HG02970 (cell line): ENCODE measurements around the gene MAPKAPK3.

Source experiments
- ATAC-seq: cut with Tn5 transposase; IDR thresholded peaks from one replicate; pipeline ENCODE4 v1.9.1; 2021; ENCODE audit warnings: mild to moderate bottlenecking, moderate library complexity, moderate number of reproducible peaks; ENCODE audit not compliant: unreplicated experiment, low FRiP score

The MAPKAPK3 gene

DNA sequence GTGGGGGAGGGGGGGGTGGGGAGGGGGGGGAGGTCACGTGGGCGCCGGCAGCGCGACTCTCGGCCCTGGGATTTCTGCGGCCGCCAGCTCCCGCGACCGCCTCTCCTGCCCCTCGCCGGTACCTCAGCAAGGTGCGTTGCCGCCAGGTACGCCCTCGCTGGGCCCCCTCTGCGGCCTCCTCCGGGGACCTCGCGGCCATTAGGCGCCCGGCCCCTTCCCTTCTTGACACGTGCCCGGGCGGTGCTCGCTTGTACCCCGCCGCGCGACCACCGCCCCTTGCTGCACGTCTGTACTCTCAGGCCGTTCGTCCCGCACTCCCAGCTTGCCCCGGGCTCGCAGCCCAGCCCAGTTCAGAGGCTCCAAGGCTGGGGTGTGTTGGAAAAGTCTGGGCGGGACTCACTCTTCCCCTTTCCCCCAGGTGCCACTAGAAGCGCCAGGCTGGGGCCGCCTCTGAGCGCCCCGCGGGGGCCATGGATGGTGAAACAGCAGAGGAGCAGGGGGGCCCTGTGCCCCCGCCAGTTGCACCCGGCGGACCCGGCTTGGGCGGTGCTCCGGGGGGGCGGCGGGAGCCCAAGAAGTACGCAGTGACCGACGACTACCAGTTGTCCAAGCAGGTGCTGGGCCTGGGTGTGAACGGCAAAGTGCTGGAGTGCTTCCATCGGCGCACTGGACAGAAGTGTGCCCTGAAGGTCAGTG lies at the start of gene MAPKAPK3:
MAPKAPK3 (plus strand) TSS at position 56 of the 696 bp plus-strand sequence; CDS start at position 471, 415 bp downstream.
- peak; percentile 1 for ATAC-seq

DNA sequence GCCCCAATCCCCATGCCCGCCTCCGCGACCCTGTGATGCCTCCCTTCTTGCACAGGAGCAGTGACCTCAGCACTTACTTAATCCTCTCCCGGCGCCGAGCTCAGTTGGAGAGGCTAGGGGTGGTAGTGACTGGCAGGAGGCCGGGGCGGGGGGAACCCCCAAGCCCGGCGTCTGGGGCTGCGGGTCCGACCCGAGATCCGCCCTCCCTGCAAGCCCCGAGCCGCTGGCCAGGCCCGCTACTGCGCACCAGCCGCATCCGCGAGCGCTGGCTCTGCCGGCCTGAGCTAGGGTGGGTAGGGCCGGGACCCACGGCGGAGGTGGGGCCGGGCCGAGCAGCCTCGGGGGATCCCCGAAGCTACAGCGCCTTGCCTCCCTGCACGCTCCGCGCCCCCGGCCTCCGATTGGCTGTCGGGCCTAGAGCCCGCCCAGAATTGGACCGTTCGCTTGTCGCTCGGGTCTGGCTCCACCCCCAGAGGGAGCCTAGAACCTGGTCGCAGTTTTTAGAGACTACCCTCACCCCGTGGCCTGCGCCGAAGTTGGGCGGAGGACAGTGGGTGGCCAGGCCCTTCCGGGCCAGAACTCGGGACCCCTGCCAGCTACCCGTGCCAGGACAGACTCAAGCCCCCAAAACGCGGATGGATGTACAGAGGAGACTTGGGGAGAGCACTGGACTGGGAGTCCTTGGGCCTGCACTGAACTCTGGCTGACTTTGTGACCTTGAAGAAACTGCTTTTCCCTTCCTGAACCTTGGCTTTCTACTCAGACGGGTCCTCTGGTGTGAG lies 49.4 kb upstream of the MAPKAPK3 start, which contains the start of gene C3orf18:
C3orf18 (minus strand) TSS at position 362 of the 782 bp plus-strand sequence. CDS start 2,048 bp downstream, outside the sequence.
- ATAC-seq: peak; percentile 64

DNA sequence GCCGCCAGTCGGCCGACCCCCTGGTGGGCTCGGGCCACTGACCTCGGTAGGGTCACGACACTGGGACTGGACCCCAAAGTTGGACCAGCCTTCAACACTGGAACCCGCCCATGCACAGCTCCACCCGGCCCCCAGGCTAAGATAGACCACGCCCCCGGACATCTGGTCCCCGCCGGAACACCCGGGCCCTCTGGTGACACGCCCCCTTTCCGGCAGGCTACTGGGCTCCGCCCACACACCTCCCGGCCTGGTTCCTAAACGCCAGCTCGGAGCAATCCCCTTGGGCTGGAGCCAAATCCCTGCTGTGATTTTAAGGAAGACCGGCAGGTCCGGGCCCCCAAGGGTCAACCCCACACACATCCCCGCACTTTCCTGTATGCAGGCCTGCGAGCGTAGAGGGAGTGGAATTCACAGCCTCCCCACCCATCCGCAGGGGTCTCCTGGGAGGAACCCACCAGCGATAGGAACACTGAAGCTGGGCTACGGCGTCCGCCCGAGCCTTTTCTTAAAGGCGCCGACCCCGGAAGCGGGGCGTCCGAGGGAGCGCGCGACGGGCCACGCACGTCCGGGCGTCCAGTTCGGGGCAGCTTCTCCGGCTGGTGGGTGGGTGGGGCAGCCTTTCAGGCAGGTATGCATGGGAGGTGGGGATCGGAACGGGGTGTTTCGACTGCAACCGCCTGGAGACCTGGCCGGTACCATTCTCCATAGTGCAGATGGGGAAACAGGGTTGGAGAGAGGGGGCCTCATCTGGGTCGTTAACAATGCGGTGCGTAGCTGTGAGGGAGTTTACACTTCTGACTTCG lies 47.8 kb upstream of the MAPKAPK3 start, which contains the start of gene HEMK1:
HEMK1 (plus strand) TSS at position 576 of the 803 bp plus-strand sequence. CDS start 1,583 bp downstream, outside the sequence.
- peak; percentile 71 for ATAC-seq

DNA sequence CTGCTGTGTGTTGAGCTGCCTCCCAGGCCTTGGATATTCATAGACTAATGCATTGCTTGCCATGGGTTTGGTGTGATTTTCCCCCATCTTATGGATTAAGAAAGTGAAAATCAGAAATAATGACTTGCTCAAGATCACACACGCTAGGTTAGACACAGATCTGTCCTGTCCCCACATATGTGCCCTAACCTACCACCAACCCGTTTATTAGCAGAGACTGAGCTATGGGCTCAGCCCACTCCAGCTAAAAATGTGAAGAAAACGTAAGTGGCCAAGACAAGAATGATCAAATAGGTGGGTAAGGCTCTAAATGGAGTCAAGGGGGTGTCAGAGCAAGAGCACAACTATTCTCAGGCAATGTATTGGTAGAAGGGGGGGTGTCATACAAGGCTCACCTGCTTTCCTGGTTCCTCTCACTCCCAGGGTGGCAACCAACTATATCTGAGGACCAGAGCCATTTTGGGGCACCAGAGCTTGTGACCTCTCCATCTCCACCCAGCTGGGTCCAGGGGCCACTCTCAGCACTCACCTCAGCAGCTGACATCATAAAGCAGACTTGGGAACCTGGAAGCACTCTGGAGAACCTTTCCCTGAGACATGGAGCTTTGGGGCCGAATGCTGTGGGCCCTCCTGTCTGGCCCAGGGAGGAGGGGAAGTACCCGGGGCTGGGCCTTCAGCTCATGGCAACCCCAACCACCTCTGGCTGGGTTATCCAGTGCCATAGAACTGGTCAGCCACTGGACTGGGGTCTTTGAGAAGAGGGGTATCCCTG lies 46.3 kb upstream of the MAPKAPK3 start:
- no peak for ATAC-seq

DNA sequence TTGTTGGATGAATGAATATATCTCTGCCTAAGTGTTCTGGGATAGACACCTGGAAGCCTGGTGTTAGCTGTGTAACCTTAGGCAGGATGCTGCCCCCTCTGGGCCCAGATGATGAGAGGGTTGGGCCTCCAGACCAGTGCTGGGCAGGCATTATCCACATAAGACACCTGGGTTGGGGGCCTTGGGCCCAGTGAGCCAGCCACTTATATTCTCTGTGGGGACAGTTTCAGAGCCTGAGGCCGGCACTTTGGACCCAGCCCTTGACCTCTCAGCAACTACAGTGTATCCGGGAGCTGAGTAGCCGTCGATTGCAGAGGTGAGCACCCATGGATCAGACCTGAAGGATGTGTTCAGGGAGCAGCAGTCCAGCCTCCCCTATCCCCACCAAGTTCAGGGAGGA lies 45.5 kb upstream of the MAPKAPK3 start:
- no peak for ATAC-seq

DNA sequence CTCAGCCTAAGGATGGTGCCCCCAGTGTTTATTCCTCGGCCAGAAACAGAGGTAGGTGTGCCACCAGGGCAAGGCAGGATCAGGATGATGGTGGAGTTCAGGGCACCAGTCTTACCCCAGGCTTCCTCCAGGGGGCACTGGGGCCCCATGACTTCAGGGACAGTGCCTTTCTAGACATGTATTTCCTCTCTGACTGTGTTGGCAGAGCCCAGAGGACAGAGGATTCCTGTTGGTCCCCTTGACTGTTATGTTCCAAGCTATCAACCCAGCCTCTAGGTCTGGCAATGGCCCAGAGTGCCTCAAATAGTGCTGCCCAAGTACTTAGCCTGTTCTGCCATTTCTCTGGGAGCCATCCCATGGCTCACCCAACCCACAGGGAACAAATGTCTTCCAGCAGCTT lies 44.8 kb upstream of the MAPKAPK3 start:
- no peak for ATAC-seq

DNA sequence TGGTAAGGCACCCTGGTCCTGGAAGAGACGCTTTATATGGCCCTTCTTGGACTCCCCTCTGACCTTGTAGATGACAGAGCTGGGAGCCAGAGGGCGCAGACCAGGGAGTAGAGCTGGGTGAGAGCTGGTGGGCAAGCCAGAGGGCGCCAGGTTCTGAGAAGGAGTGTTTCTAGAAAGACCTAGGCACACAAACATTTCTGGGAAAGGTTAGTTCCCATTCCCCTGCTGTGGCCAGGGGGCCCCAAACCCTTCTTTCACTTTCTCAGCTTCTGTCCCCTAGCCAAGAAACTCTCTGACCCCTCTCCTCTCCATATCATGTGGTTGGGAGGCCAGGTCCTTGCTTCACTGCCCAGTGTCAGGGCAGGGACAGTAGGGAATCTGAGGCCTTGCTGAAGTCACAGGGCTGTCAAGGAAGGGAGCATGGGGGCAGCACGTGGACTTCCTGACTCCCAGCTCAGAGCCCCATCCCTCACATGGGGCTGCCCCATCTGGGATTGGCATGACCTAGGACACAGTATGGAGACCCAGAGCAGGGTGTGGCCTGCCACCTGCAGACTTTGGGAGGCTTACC lies 44.1 kb upstream of the MAPKAPK3 start:
- ATAC-seq: no peak

DNA sequence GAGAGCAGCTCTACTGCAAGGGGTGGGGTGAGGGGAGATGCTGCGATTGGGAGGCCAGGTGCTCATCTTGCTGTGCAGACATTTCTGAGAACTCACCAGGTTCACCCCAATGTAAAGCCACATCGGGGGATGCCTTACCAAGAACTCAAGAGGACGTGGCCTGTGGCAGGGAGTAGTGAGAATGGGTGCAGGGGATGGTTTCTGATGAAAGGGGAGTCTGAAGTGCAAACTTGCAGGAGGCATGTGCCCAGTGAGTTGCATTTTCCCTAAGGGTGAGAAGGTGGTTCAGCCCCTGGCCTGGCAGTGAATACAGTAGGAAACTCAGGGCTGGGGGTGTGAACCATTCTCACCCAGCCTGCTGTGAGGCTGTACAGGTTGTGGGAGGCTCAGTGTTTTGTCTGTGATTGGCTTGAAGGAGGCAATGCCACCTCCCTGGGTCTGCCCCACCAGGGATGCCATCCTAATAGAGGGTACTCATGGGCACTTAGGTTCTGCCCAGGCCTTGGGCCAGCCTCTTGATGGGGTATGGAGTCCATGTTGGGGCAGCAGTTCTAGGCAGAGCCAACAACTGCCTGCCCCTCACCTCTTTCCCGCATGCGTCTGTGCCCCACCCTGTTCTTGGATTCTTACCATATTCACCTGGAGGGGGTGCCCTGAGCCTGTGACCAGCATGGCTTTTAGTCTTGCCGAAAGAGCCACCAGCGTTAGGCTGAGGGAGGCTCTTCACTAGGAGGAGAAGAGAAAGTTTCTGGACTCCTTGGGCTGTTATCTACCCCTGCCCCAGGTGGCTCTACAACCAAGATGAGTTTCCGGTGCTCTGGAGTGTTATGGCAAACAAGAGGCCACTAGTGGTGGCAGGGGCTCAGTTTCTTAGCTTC lies 43.1 kb upstream of the MAPKAPK3 start:
- no peak for ATAC-seq

DNA sequence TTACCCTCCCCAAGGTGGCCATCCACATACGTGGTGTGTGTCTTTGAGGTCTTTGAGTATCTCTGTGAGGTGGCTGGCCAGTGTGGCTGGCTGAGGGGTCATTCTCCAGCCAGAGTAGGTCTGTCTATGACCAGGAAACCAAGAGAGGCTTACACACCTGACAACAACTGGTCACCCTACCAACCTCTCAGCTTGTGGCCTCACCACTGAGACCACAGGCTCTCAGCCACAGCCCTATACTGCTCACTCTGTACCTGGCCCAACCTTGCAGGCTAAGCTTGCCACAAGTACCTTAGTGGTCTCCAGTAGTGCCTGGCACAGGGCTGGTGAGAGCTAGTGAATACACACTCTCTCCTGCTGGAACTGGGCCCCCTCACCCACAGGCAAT lies 42.5 kb upstream of the MAPKAPK3 start:
- ATAC-seq: no peak

DNA sequence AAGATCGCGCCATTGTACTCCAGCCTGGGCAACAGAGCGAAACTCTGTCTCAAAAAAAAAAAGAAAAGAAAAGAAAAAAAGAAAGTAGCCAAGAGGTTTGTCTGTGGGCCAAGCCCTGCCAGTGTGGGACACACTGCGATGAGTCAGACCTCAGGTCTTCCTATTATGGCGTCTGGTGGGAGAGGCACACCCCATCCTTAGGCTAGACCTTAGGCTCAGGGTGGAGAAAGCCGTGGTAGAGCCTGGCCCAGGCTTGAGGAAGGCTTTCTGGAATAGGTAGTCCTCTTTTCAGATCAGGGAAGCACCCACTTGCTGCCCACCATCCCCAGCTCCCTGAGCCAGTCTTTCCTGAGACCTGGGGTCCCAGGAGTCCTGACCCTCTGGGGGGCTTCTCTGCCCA lies 41.6 kb upstream of the MAPKAPK3 start:
- no peak for ATAC-seq

DNA sequence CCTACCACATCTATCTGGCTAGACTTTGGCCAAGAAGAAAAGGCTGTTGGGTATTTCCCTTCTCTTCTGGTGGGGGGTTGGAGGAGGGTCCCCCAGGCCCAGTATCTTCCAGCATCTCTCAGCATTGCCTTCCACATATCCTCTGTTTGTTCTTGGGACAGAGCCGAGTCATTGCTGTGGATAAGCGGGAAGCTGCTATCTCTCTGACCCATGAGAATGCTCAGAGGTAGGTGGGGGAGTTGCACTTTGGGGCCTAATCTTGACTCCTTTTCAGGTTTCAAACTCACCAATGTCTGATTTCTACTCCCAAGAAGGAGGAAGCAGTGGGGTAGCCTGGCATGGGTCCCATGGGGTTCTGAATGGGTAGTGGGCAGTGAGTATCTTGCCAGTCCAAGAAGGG lies 39.6 kb upstream of the MAPKAPK3 start:
- ATAC-seq: no peak

DNA sequence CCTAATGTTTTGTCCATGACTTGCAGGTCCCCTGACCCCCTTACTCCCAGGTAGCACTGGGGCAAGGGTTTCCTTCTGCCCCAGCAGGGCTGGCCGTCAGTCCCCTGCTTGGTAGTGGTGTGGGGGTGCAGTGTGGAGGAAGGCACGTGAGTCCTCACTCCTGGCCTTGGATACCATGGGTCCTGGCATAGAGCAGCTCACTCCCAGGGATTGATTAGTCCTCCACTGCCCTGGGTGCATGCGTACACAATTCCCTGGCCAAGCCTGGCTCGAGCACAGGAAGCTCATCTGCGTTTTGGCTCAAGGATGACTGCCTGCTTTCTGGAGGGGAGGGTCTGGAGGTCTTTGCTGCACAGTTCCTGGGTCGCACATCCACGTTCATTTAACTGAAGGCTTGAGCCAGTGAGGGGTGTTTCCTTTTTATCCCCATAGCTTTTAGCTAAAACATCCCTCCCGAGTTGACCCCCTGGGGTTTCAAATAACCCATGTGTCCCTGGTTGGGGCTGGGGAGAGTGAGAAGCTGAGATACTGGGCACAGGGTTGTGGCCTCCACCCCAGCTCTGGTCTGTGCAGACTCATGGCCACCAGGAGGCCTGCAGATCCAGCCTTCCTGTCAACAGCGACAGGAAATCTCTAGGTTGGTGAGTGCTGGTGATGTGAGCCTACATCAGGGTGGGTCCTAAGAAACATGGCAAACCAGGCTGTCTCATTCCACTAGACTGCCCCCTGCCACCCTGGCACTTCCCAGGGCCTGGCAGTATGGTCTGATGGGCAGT lies 36.1 kb upstream of the MAPKAPK3 start:
- ATAC-seq: no peak

DNA sequence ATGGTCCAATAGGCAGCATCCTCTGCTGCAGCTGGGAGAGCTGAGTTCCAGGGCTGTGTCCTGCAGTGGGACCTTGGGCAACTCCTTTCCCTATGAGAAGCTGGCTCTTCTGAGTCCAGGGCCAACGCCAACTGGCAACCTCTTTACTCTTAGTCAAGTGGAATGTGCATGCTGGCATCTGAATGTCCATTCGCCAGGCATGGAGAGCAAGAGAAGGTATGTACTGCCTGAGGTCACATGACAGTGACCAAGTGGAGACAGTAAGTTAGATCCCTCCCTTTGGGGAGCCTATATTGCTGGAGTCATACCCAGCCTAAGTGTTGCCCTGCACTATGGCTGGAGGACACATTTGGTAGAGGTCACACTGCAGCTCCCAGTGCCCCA lies 35.5 kb upstream of the MAPKAPK3 start:
- no peak for ATAC-seq

DNA sequence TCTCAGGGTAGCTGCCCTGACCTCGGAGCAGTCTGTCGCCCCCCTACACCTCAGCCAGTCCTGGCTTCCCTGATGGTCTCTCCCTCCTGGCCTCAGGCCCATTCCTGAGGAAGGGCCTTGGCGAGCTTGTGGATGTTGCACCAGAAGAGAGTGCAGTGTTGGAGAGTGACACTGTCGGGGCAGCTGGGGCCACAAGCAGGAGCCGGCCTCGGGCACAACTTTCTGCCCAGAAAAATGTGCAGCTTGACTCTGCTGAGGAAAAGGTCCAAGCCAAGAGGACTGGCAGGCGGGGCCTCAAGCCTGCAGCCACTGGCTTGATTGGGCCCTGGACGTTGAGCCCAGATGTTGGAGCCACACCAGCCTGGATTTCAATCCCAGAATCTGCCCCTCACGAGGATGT lies 34.9 kb upstream of the MAPKAPK3 start:
- ATAC-seq: no peak

DNA sequence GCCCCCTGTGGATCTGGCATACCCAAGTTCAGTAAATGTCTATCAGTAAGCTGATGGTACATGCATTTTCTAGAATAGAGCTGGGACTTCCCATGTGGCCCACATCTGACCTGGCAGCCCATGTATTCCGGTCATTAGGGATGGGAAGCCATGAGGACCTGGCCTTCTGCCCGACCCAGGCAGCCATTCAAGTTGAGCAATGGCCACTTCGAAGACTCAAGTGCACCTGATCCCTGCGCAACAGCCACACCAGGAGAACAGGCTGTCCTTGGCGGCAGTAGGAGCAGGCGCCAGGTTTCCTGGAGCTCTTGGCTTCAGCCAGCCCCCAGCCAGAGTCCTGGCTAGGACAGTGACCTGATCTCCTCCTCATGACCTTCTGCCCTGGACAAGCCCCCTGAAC lies 33.1 kb upstream of the MAPKAPK3 start:
- no peak for ATAC-seq

DNA sequence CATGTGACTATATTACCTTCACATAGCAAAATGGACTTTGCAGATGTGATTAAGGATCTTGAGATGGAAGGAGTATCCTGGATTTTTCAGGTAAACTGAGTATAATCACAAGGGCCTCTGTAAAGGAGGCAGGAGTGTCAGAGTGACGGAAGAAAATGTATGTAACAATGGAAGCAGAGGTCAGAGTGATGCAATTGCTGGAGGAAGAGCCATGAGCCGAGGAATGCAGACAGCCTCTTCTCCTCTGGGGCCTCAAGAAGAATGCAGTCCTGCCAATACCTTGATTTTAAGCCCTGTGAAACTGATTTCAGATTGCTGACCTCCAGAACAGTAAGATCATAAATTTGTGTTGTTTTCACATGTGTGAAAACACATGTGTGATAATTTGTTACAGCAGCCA lies 32.6 kb upstream of the MAPKAPK3 start:
- no peak for ATAC-seq

DNA sequence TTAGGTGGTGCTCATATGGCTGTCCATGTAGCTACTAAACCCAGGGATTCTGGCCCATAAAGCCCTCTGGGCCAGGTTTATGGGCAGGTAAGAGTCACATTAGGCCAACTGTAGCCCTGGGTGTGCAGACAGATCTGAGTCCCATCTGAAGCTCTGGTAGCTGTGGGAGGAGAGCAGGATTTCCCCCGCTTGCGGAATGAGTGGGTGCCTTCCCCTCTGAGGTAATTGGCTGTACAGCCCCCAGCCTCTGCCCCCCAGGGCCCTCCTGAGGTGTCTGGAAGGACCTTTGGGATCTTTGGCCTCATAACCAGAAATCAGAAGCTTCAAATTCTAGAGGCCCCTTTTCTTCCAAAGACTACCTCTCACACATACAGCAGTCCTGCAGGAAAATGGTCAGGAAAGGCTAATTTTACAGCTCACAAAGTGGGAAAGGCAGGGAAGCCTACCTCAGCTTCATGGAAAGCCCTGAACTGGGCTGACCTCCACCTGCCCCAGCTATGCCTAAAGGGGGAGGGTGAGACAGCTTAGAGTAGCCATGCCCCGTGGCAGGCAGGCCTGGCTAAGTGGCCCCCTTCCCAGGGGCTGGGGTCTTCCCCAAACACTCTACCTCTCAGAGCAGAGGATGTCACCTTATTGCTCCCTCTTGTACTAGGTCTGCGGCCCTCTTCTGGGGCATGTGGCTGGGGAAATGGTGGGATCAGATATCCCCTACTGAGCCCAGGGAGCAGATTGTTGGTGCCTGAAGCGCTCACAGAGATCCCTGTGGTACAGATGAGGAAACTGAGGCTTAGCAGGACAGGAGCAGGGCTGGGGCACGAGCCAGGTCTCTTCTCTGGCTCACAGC lies 30.8 kb upstream of the MAPKAPK3 start:
- no peak for ATAC-seq
